AG20443 (cell line): Measurements from ENCODE around the gene TRIM13.
A peak's percentile ranks its signal among the peaks of the same experiment; 100 is the strongest.

Source experiments
- DNase-seq: peaks from one replicate; pipeline ENCODE4 v3.0.0; 2012; ENCODE audit warnings: low spot score, mixed read lengths

The TRIM13 gene

DNA sequence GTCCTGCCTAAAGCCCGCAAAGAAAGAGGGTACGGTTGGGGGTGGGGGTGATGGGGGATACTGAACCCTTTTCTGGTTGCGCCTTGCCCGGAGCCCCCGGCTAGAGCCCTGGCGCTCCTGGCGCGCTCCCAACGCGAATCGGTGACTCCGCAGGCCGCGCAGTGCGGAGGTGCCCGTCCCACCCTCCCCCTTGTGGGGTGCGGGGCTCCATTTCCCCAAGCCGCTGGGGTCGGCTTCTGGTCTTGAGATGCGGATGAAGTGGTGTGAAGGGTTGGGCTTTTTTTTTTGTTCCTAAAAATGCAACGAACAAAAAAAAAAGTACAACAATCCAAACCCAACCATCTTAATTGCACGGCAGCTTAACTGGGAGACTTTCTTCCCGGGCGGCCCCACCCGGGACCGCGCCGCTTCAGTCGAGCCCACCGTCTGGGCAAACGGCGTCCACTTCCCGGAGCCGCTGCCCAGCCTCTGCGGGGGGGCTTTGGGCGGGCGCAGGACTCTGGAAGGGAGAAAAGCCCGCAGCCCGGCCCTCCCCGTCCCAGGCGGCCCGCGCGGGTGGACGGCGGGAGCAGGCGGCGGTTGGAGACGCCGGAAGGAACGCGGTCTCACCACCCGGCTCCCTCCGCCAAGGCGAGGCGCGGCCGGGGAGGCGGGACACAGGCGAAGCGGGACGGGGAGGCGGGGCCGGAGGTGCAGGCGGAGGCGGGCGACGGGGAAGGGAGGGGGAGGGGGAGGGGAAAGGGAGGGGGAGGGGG is 504 bp upstream of the TRIM13 start:
- peak; percentile 96 for DNase-seq

DNA sequence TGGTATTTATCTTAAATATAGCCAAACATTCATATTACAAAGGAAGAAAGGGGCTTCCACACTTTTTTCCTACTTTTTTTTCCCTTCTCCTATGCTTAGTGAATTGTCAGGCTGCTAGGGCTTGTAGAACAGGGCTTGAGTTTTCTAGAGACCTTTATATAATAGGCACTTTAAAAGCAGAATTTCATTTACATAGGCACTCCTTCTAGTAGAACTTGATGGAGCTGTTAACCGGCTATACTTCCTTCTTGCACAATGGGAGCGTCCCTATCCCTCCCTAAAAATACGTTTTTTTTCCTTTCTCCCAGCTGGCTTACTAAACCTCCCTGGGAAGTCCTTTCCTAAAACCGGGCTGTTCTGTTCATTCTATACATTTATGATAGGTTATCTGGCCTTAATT is 1.1 kb downstream of the TRIM13 start:
- DNase-seq = no peak

DNA sequence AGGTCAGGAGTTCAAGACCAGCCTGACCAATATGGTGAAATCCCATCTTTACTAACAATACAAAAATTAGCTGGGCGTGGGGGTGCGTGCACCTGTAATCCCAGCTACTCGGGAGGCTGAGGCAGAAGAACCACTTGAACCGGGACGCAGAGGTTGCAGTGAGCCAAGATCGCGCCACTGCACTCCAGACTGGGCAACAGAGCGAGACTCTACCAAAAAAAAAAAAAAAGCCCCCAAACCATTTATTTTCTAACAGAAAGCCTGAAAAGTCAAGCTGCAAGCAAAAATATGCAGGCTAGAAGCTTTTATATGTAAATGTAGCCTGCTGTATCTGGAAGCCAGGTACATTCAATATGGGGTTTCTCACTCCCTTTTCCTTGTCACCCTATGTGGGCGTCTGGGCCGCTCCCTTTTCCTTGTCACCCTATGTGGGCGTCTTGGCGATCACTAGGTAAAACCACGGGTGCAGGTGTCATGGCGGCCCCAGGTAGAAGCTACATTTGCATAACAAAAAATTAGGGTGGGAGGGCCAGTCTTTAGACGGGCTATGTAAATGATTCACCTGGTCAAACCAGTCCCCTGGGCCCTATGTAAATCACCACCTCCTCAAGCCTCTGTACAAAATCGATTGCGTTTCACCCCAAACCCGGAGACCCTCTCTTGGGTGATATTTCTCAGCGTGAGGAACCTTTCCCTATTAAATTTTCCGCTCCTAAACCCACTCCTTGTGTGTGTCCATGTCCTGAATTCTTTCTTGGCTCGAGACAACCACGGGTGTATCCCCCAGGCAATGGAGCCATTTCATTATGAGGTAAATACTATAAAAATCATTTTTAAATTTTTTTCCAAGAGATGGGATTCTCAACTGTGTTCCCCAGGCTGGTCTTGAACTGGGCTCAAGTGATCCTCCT is 2.1 kb downstream of the TRIM13 start:
- no peak for DNase-seq

- no peak for DNase-seq
These were observed 4.4 kb downstream of the TRIM13 start for GRCh38 chr13:50001287-50001686.

DNA sequence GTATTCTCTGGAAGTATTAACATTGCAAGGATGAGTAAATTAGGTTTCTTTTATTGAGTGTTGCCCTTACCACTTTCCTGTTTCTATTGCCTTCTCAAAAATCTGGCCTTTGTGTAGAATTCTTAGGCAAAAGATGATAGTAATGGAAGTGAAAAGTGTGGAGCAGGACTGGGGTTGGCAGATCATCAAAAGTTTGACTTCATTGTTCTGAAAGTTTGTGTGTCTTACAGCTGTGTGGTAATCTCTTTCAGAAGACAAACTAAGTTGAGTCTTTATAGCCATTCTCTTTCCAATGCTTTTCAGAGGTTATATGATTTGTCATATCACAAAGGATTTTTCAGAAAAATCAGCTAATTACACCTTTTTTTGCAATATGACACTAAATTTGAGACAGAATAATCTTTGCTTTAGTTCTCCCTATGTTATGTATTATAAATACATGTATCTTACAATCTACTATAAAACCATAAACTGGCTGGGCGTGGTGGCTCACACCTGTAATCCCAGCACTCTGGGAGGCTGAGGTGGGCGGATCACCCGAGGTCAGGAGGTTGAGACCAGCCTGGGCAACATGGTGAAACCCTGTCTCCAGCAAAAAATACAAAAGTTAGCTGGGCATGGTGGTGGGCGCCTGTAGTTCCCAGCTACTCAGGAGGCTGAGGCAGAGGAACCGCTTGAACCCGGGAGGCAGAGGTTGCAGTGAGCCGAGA is 9.7 kb downstream of the TRIM13 start:
- no peak for DNase-seq

DNA sequence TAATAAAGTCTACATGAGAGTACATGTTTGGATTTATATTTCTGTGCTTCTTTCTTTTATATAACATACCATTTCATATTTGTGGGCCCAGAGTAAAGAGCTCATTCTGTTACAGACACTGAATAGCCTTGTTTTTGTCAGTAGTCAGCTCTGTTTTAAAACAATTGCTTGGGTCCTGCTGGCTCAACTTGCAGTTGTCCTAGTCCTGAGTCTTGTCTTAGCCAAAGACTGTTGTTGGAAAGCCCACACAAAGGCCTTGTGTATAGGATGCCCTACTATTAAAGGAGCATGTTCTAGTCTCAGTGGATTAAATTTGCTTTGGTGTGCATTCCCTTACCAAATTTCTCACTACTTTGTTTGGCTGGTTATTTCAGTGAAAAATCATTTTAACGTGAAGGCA is 14.6 kb downstream of the TRIM13 start:
- no peak for DNase-seq

DNA sequence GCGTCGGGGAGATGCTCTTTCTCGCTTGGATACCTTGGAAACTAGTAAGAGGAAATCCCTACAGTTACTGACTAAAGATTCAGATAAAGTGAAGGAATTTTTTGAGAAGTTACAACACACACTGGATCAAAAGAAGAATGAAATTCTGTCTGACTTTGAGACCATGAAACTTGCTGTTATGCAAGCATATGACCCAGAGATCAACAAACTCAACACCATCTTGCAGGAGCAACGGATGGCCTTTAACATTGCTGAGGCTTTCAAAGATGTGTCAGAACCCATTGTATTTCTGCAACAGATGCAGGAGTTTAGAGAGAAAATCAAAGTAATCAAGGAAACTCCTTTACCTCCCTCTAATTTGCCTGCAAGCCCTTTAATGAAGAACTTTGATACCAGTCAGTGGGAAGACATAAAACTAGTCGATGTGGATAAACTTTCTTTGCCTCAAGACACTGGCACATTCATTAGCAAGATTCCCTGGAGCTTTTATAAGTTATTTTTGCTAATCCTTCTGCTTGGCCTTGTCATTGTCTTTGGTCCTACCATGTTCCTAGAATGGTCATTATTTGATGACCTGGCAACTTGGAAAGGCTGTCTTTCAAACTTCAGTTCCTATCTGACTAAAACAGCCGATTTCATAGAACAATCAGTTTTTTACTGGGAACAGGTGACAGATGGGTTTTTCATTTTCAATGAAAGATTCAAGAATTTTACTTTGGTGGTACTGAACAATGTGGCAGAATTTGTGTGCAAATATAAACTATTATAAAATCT is 15.7 kb downstream of the TRIM13 start:
- no peak for DNase-seq

- DNase-seq = no peak
These were observed 17.5 kb downstream of the TRIM13 start for GRCh38 chr13:50014386-50014785.

- DNase-seq = peak; percentile 13
These were observed 18.4 kb downstream of the TRIM13 start, which contains the start of gene KCNRG for GRCh38 chr13:50015258-50015657. Gene KCNRG (plus strand): TSS chr13:50015444. CDS start chr13:50015494, 50 bp downstream.

DNA sequence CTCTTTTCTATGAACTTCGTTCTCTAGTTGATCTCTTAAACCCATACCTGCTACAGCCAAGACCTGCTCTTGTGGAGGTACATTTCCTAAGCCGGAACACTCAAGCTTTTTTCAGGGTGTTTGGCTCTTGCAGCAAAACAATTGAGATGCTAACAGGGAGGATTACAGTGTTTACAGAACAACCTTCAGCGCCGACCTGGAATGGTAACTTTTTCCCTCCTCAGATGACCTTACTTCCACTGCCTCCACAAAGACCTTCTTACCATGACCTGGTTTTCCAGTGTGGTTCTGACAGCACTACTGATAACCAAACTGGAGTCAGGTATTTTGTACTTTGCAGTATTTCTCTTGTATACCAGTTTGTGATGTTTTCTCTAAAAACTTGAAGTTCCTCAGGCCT is 18.9 kb downstream of the TRIM13 start:
- DNase-seq = no peak

GRCh38 chr13:50016444-50016843 is 19.6 kb downstream of the TRIM13 start:
- DNase-seq = no peak

DNA sequence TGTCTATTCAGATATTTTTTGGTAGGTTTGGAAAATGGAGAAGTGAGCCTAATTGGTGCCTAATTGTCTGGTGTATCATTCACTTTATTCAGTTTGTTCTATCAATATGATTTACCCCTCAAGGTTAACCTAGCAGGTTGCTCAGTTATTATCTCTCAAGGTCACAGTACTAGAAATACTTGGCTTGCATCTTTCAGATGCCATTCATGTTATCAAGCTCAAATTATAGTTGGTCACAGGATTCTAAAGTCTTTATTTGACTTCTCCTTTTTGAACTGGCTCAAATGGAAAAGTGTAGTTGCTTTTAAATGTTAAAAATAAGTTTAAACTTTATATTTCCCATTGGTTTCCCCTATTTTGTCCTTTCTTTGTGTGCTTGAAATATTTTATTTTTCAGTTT is 21.0 kb downstream of the TRIM13 start:
- no peak for DNase-seq

DNA sequence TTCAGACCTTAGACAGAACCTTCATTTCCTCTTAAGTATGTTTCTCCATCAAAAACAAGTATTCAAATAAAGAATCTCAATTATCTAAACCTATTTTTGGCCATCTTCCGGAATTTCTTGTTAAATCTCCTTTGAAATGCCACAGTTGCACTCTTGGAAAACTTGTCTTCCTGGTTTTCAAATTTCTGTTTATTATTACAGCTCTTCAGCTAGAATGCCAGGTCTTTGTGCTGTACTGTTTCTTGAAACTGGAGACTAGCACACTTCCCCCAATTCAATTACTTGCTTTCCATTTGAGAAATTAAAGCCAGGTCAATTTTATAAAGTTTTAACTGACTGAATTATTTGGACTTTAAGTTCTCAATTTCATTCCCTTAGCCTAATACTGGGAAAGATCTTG is 28.6 kb downstream of the TRIM13 start:
- DNase-seq = no peak

- no peak for DNase-seq
These were observed 30.1 kb downstream of the TRIM13 start for GRCh38 chr13:50026788-50027473.

GRCh38 chr13:50030315-50030714 is 33.5 kb downstream of the TRIM13 start:
- DNase-seq = no peak

DNA sequence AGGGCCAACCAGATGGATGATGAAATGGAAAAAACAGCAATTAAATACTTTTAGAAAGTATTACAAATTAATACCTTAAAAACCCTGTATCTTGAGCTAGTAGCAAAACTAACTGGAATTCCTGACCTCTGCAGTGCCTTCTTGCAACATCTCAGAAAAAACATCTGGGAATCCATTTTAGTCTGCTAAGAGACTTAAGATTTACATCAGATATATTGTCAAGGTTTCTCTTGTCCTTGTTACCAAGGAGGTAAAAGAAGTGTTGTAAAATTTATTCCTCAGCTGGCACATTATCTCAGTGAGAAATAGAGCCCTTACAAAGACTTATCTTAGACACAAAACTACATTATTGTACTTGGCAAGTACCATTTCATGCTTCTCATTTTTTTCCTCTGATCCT is 36.9 kb downstream of the TRIM13 start:
- peak; percentile 22 for DNase-seq

GRCh38 chr13:50037788-50038187 is 40.9 kb downstream of the TRIM13 start:
- DNase-seq = no peak

DNA sequence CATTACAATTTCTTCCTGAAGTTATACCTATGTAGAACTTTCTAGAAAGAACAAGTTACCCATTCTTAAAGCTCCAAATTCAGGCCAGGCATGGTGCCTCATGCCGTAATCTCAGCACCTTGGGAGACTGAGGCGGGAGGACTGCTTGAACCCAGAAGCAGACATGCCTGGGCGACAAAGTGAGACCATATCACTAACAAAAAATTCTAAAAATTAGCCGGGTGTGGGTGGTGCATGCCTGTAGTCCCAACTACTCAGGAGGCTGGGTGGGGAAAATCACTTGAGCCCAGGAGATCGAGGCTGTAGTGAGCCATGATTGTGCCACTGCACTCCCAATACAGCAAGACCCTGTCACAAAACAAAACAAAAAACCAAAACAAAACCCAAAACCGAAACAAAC is 41.4 kb downstream of the TRIM13 start:
- DNase-seq = no peak

DNA sequence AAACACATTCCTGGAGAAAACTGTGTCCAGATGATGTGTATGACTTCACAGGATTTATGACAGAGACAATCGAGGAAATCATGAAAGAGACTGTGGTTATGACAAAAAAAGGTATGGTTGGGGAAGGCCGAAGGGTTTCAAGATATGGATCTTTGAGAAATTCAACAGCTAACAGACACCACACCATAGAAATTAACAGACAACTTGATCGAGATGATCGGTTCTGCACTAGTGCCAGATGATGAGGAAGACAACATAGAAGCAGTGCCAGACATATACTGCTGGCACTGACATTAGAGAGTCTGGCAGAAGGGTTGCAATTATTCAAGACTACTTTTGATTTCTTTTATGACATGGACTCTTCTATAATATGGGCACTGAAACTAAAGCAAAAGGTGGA is 55.6 kb downstream of the TRIM13 start:
- no peak for DNase-seq

DNA sequence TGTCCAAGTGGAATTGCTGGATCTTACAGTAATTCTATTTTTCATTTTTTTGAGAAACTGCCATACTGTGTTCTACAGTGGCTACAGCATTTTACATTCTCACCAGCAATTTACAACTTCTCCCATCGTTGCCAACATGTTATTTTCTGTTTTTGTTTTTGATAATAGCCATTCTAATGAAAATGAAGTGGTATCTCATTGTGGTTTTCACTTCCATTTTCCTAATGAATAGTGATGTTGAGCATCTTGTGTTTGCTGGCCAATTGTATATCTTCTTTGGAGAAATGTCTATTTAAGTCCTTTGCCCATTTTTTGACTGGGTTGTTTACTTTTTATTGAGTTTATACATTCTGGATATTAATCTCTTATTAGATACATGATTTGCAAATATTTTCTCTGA is 57.0 kb downstream of the TRIM13 start:
- DNase-seq = no peak

DNA sequence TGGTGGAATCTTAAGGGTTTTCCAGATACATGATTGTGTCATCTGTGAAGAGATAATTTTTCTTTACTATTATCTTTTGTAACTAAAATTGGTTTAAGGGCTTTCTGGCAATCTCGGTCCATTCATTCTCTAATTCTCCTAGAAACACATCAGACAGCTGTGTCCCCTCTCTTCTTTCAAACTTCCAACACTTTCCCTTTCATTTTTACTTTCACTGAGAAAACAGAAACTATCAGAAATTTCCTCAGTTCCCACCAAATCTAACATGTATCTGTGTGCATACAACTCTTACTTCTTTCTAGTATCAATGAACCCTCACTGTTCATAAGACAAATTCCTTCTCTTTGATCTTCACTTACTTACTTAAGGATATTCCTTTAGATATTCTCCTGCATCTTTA is 58.6 kb downstream of the TRIM13 start:
- DNase-seq = no peak
